Measurements from ENCODE around the gene PRDM5. TPM values are rescaled to one million over a fixed set of nuclear protein-coding genes. Genes with fewer than 3 reads are reported as not detected.

Gene PRDM5
- total RNA-seq, 1 donor from 2014 or later = 7.3 TPM

- no peaks in the 10 kb centered on the region for H3K36me3 ChIP-seq (ENCODE audit: control insufficient read depth, insufficient read depth, low read length)
- TF ChIP-seq CTCF (IDR thresholded peaks at IDR 0.05; ENCODE audit: insufficient read depth, low read length, poor library complexity, severe bottlenecking) = no peak
- H3K27me3 ChIP-seq (ENCODE audit: control insufficient read depth, insufficient read depth, low read length) = no peaks in the 10 kb centered on the region
- no peak overlapping the region for H3K4me3 ChIP-seq (ENCODE audit: low read depth, low read length)
- DNase-seq (ENCODE audit: low read depth) = no peak
Measured at GRCh38 chr4:120765260-120765680, 157.3 kb downstream of the PRDM5 start.

GRCh38 chr4:120763650-120764049, 158.9 kb downstream of the PRDM5 start:
- DNase-seq (ENCODE audit: low read depth) = no peak
- H3K36me3 ChIP-seq (ENCODE audit: control insufficient read depth, insufficient read depth, low read length) = no peaks in the 10 kb centered on the region
- no peak overlapping the region for H3K4me3 ChIP-seq (ENCODE audit: low read depth, low read length)
- no peak for TF ChIP-seq CTCF (IDR thresholded peaks at IDR 0.05; ENCODE audit: insufficient read depth, low read length, poor library complexity, severe bottlenecking)
- no peaks in the 10 kb centered on the region for H3K27me3 ChIP-seq (ENCODE audit: control insufficient read depth, insufficient read depth, low read length)

- Histone ChIP-seq H3K36me3 (ENCODE audit: control insufficient read depth, insufficient read depth, low read length) (no peaks in the 10 kb centered on the region), H3K27me3 (ENCODE audit: control insufficient read depth, insufficient read depth, low read length) (no peaks in the 10 kb centered on the region), H3K4me3 (ENCODE audit: low read depth, low read length) (no peak overlapping the region)
- no peak for DNase-seq (ENCODE audit: low read depth)
- no peak for TF ChIP-seq CTCF (IDR thresholded peaks at IDR 0.05; ENCODE audit: insufficient read depth, low read length, poor library complexity, severe bottlenecking)
Measured at GRCh38 chr4:120761070-120761469, 161.5 kb downstream of the PRDM5 start.

GRCh38 chr4:120760047-120760446, 162.5 kb downstream of the PRDM5 start:
- no peaks in the 10 kb centered on the region for H3K36me3 ChIP-seq (ENCODE audit: control insufficient read depth, insufficient read depth, low read length)
- TF ChIP-seq CTCF (IDR thresholded peaks at IDR 0.05; ENCODE audit: insufficient read depth, low read length, poor library complexity, severe bottlenecking) = no peak
- no peak for DNase-seq (ENCODE audit: low read depth)
- no peak overlapping the region for H3K4me3 ChIP-seq (ENCODE audit: low read depth, low read length)
- no peaks in the 10 kb centered on the region for H3K27me3 ChIP-seq (ENCODE audit: control insufficient read depth, insufficient read depth, low read length)

- DNase-seq (ENCODE audit: low read depth) = no peak
- no peak for TF ChIP-seq CTCF (IDR thresholded peaks at IDR 0.05; ENCODE audit: insufficient read depth, low read length, poor library complexity, severe bottlenecking)
- H3K4me3 ChIP-seq (ENCODE audit: low read depth, low read length) = no peak overlapping the region
- no peaks in the 10 kb centered on the region for H3K27me3 ChIP-seq (ENCODE audit: control insufficient read depth, insufficient read depth, low read length)
- no peaks in the 10 kb centered on the region for H3K36me3 ChIP-seq (ENCODE audit: control insufficient read depth, insufficient read depth, low read length)
Measured at GRCh38 chr4:120755864-120756263, 166.7 kb downstream of the PRDM5 start.

GRCh38 chr4:120754590-120754989, 167.9 kb downstream of the PRDM5 start:
- Histone ChIP-seq H3K27me3 (ENCODE audit: control insufficient read depth, insufficient read depth, low read length) (no peaks in the 10 kb centered on the region), H3K4me3 (ENCODE audit: low read depth, low read length) (no peak overlapping the region), H3K36me3 (ENCODE audit: control insufficient read depth, insufficient read depth, low read length) (no peaks in the 10 kb centered on the region)
- TF ChIP-seq CTCF (IDR thresholded peaks at IDR 0.05; ENCODE audit: insufficient read depth, low read length, poor library complexity, severe bottlenecking) = no peak
- DNase-seq (ENCODE audit: low read depth) = no peak
